GM18867 (cell line): Measurements from ENCODE around the gene ONECUT3.
"Not testable (repeated sequence)": the region's sequence is repeated elsewhere in the genome, so short reads cannot be mapped to it uniquely, and the experiment has no call there.

ENCODE experiments used
- ATAC-seq: cut with Tn5 transposase; IDR thresholded peaks from one replicate; pipeline ENCODE4 v1.9.1; 2021; ENCODE audit warnings: mild to moderate bottlenecking, moderate library complexity; ENCODE audit not compliant: unreplicated experiment

Gene ONECUT3

GRCh38 chr19:1755467-1756171 is 2.3 kb downstream of the ONECUT3 start:
- no peak for ATAC-seq

GRCh38 chr19:1756264-1756663 is 3.0 kb downstream of the ONECUT3 start:
- no peak for ATAC-seq

GRCh38 chr19:1756705-1757465 is 3.6 kb downstream of the ONECUT3 start:
- no peak for ATAC-seq

- ATAC-seq: no peak
Measured at GRCh38 chr19:1757468-1758230, 4.3 kb downstream of the ONECUT3 start.

- ATAC-seq: no peak
Measured at GRCh38 chr19:1758231-1758577, 4.9 kb downstream of the ONECUT3 start.

- ATAC-seq: no peak
Measured at GRCh38 chr19:1758959-1759903, 5.9 kb downstream of the ONECUT3 start.

- no peak for ATAC-seq
Measured at GRCh38 chr19:1760020-1760419, 6.7 kb downstream of the ONECUT3 start.

- not testable (repeated sequence) for ATAC-seq
Measured at GRCh38 chr19:1760786-1761527, 7.7 kb downstream of the ONECUT3 start.

- ATAC-seq: no peak
Measured at GRCh38 chr19:1761528-1762242, 8.4 kb downstream of the ONECUT3 start.

- ATAC-seq: no peak
Measured at GRCh38 chr19:1762243-1763117, 9.2 kb downstream of the ONECUT3 start.

GRCh38 chr19:1763648-1764639 is 10.6 kb downstream of the ONECUT3 start:
- no peak for ATAC-seq

- ATAC-seq: no peak
Measured at GRCh38 chr19:1764729-1765128, 11.4 kb downstream of the ONECUT3 start.

- ATAC-seq: no peak
Measured at GRCh38 chr19:1765232-1765903, 12.1 kb downstream of the ONECUT3 start.

- ATAC-seq: no peak
Measured at GRCh38 chr19:1765904-1766799, 12.8 kb downstream of the ONECUT3 start.

GRCh38 chr19:1766800-1767352 is 13.6 kb downstream of the ONECUT3 start:
- ATAC-seq: no peak
